ENCODE data around the gene NDEL1. TPM values are rescaled to one million over a fixed set of nuclear protein-coding genes. Genes with fewer than 3 reads are reported as not detected.

NDEL1 gene
- total RNA-seq, 1 donor from 2014 or later: 72.4 TPM

GRCh38 chr17:8402921-8403536 lies 32.7 kb upstream of the NDEL1 start:
- DNase-seq (ENCODE audit: low spot score): no peak
- Mint-ChIP-seq H3K4me3 (no peak overlapping the region), H3K27me3 (ENCODE audit: insufficient read depth) (peaks cover 11% of the 10 kb centered on the region), H3K27ac (no peak overlapping the region), H3K9me3 (no peaks in the 10 kb centered on the region), H3K4me1 (ENCODE audit: low read depth) (no peaks in the 10 kb centered on the region), H3K36me3 (ENCODE audit: low read depth) (no peaks in the 10 kb centered on the region)
- intact Hi-C loops (cut with micrococcal nuclease): no loop called here

- intact Hi-C loops (cut with micrococcal nuclease): no loop called here
- peaks cover 13% of the 10 kb centered on the region for H3K27me3 Mint-ChIP-seq (ENCODE audit: insufficient read depth)
Observed at GRCh38 chr17:8405499-8406016, 30.1 kb upstream of the NDEL1 start.

GRCh38 chr17:8406174-8406573 lies 29.5 kb upstream of the NDEL1 start:
- no peaks in the 10 kb centered on the region for H3K36me3 Mint-ChIP-seq (ENCODE audit: low read depth)
- H3K9me3 Mint-ChIP-seq: no peaks in the 10 kb centered on the region
- peaks cover 11% of the 10 kb centered on the region for H3K4me1 Mint-ChIP-seq (ENCODE audit: low read depth)
- H3K27ac Mint-ChIP-seq: no peak overlapping the region
- H3K27me3 Mint-ChIP-seq (ENCODE audit: insufficient read depth): peaks cover 10% of the 10 kb centered on the region
- DNase-seq (ENCODE audit: low spot score): no peak
- intact Hi-C loops (cut with micrococcal nuclease): no loop called here
- no peak overlapping the region for H3K4me3 Mint-ChIP-seq

More at GRCh38 chr17:8405499-8406016, 30.1 kb upstream of the NDEL1 start:
- Mint-ChIP-seq H3K27ac (no peak overlapping the region), H3K4me1 (ENCODE audit: low read depth) (peaks cover 7% of the 10 kb centered on the region), H3K9me3 (no peaks in the 10 kb centered on the region), H3K36me3 (ENCODE audit: low read depth) (no peaks in the 10 kb centered on the region), H3K4me3 (no peak overlapping the region)
- no peak for DNase-seq (ENCODE audit: low spot score)

- intact Hi-C loops (cut with micrococcal nuclease): no loop called here
- peaks cover 18% of the 10 kb centered on the region for H3K4me1 Mint-ChIP-seq (ENCODE audit: low read depth)
- peaks cover 24% of the 10 kb centered on the region for H3K27me3 Mint-ChIP-seq (ENCODE audit: insufficient read depth)
- H3K9me3 Mint-ChIP-seq: no peaks in the 10 kb centered on the region
- no peak overlapping the region for H3K4me3 Mint-ChIP-seq
- H3K27ac Mint-ChIP-seq: no peak overlapping the region
- no peak for DNase-seq (ENCODE audit: low spot score)
- H3K36me3 Mint-ChIP-seq (ENCODE audit: low read depth): no peaks in the 10 kb centered on the region
Observed at GRCh38 chr17:8408371-8408770, 27.3 kb upstream of the NDEL1 start.

- H3K4me1 Mint-ChIP-seq (ENCODE audit: low read depth): peaks cover 22% of the 10 kb centered on the region
- no peak overlapping the region for H3K4me3 Mint-ChIP-seq
- peak; percentile 63 for DNase-seq (ENCODE audit: low spot score)
- no peaks in the 10 kb centered on the region for H3K36me3 Mint-ChIP-seq (ENCODE audit: low read depth)
- peaks cover 26% of the 10 kb centered on the region for H3K27me3 Mint-ChIP-seq (ENCODE audit: insufficient read depth)
- no peaks in the 10 kb centered on the region for H3K9me3 Mint-ChIP-seq
- no peak overlapping the region for H3K27ac Mint-ChIP-seq
- intact Hi-C loops (cut with micrococcal nuclease): loop anchor here (1.0 kb wide), 3 partner anchors 335 to 588 kb away; no protein-coding TSS in a partner anchor
Observed at GRCh38 chr17:8409966-8410882, 25.5 kb upstream of the NDEL1 start.

- Mint-ChIP-seq H3K4me1 (ENCODE audit: low read depth) (peaks cover 22% of the 10 kb centered on the region), H3K9me3 (no peaks in the 10 kb centered on the region), H3K27me3 (ENCODE audit: insufficient read depth) (peaks cover 26% of the 10 kb centered on the region), H3K27ac (no peak overlapping the region), H3K4me3 (no peak overlapping the region), H3K36me3 (ENCODE audit: low read depth) (no peaks in the 10 kb centered on the region)
- no peak for DNase-seq (ENCODE audit: low spot score)
- intact Hi-C loops (cut with micrococcal nuclease): loop anchor here (1.0 kb wide), 3 partner anchors 334 to 587 kb away; no protein-coding TSS in a partner anchor
Observed at GRCh38 chr17:8410883-8411238, 24.8 kb upstream of the NDEL1 start.

GRCh38 chr17:8412089-8412488 lies 23.6 kb upstream of the NDEL1 start:
- no peaks in the 10 kb centered on the region for H3K9me3 Mint-ChIP-seq
- H3K4me1 Mint-ChIP-seq (ENCODE audit: low read depth): peaks cover 22% of the 10 kb centered on the region
- DNase-seq (ENCODE audit: low spot score): no peak
- no peak overlapping the region for H3K4me3 Mint-ChIP-seq
- peaks cover 36% of the 10 kb centered on the region for H3K27me3 Mint-ChIP-seq (ENCODE audit: insufficient read depth)
- intact Hi-C loops (cut with micrococcal nuclease): no loop called here
- no peaks in the 10 kb centered on the region for H3K36me3 Mint-ChIP-seq (ENCODE audit: low read depth)
- no peak overlapping the region for H3K27ac Mint-ChIP-seq

GRCh38 chr17:8413328-8413727 lies 22.4 kb upstream of the NDEL1 start:
- Mint-ChIP-seq H3K4me3 (no peak overlapping the region), H3K4me1 (ENCODE audit: low read depth) (peaks cover 22% of the 10 kb centered on the region), H3K27me3 (ENCODE audit: insufficient read depth) (peaks cover 42% of the 10 kb centered on the region), H3K9me3 (no peaks in the 10 kb centered on the region), H3K27ac (no peak overlapping the region), H3K36me3 (ENCODE audit: low read depth) (no peaks in the 10 kb centered on the region)
- intact Hi-C loops (cut with micrococcal nuclease): no loop called here
- DNase-seq (ENCODE audit: low spot score): no peak

- Mint-ChIP-seq H3K4me3 (no peak overlapping the region), H3K4me1 (ENCODE audit: low read depth) (peaks cover 22% of the 10 kb centered on the region), H3K27ac (no peak overlapping the region), H3K27me3 (ENCODE audit: insufficient read depth) (peaks cover 44% of the 10 kb centered on the region), H3K36me3 (ENCODE audit: low read depth) (no peaks in the 10 kb centered on the region), H3K9me3 (no peaks in the 10 kb centered on the region)
- DNase-seq (ENCODE audit: low spot score): no peak
- intact Hi-C loops (cut with micrococcal nuclease): no loop called here
Observed at GRCh38 chr17:8413938-8414337, 21.7 kb upstream of the NDEL1 start.

- intact Hi-C loops (cut with micrococcal nuclease): no loop called here
Observed at GRCh38 chr17:8417806-8418205, 17.9 kb upstream of the NDEL1 start.

GRCh38 chr17:8418471-8418870 lies 17.2 kb upstream of the NDEL1 start:
- Mint-ChIP-seq H3K9me3 (no peaks in the 10 kb centered on the region), H3K27me3 (ENCODE audit: insufficient read depth) (peaks cover 36% of the 10 kb centered on the region), H3K4me1 (ENCODE audit: low read depth) (peaks cover 8% of the 10 kb centered on the region), H3K4me3 (no peak overlapping the region), H3K36me3 (ENCODE audit: low read depth) (no peaks in the 10 kb centered on the region), H3K27ac (no peak overlapping the region)
- no peak for DNase-seq (ENCODE audit: low spot score)
- intact Hi-C loops (cut with micrococcal nuclease): no loop called here

More at GRCh38 chr17:8417806-8418205, 17.9 kb upstream of the NDEL1 start:
- H3K4me3 Mint-ChIP-seq: no peak overlapping the region
- peaks cover 15% of the 10 kb centered on the region for H3K4me1 Mint-ChIP-seq (ENCODE audit: low read depth)
- peaks cover 42% of the 10 kb centered on the region for H3K27me3 Mint-ChIP-seq (ENCODE audit: insufficient read depth)
- no peak for DNase-seq (ENCODE audit: low spot score)
- H3K27ac Mint-ChIP-seq: no peak overlapping the region
- no peaks in the 10 kb centered on the region for H3K9me3 Mint-ChIP-seq
- H3K36me3 Mint-ChIP-seq (ENCODE audit: low read depth): no peaks in the 10 kb centered on the region

GRCh38 chr17:8419305-8419704 lies 16.4 kb upstream of the NDEL1 start:
- Mint-ChIP-seq H3K4me3 (no peak overlapping the region), H3K4me1 (ENCODE audit: low read depth) (peaks cover 5% of the 10 kb centered on the region), H3K9me3 (no peaks in the 10 kb centered on the region), H3K36me3 (ENCODE audit: low read depth) (no peaks in the 10 kb centered on the region), H3K27me3 (ENCODE audit: insufficient read depth) (peaks cover 36% of the 10 kb centered on the region), H3K27ac (no peak overlapping the region)
- intact Hi-C loops (cut with micrococcal nuclease): no loop called here
- DNase-seq (ENCODE audit: low spot score): no peak
